IPS-NIHi7 (cell line): Measurements from ENCODE around the gene PPP2R5C.
A peak's percentile ranks its signal among the peaks of the same experiment; 100 is the strongest.

ENCODE experiments used
- DNase-seq: peaks from one replicate; pipeline ENCODE4 v3.0.0; 2012; ENCODE audit warnings: mixed read lengths; ENCODE audit errors: extremely low spot score

Gene PPP2R5C

DNA sequence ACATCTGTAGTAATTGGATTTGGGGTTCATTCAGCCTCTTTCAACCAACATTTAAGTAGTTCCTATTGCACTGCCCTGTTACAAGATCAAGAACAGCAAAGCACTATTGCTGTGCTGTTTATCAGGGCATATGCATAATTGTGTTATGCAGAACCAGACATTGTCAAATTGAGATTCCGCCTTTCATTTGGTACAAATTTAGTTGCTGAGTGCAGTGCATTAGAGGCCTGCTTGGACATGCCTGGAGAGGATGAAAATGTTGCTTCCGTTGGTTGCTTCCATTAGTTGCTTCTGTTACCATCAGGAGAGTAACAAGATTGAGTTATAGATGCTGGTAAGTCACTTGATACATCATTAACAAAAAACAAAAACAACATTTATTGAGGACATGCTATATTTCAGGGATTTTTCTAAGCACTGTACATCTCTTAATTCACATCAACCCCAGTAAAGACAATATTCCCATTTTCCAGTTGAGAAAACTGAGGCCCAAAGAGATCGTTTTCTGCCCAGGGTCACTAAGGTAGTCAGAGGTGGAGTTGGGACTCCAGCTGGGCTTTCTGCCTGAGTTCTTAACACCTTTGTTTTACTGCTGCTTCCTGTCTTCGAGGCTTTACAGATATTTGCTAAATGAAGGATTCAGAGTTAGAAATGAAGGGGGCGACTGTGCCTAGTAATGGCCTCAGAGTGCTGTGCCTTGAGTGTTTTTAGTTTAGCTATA, 79.3 kb downstream of the PPP2R5C start:
- no peak for DNase-seq

DNA sequence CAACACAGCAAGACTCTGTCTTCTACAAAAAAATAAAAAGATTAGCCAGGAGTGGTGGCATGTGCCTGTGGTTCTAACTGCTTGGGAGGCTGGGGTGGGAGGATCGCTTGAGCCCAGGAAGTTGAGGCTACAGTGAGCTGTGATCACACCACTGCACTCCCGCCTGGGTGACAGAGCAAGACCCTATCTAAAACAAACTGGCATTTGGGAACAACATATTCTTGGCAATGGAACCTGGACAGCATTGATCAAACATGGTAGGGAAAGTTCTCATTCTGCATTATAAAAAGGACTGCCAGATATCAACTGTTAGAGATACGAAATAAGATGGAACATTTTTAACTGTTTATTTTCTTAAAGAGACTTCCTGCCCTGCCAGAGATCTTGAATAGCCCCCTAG, 81.5 kb downstream of the PPP2R5C start:
- no peak for DNase-seq

DNA sequence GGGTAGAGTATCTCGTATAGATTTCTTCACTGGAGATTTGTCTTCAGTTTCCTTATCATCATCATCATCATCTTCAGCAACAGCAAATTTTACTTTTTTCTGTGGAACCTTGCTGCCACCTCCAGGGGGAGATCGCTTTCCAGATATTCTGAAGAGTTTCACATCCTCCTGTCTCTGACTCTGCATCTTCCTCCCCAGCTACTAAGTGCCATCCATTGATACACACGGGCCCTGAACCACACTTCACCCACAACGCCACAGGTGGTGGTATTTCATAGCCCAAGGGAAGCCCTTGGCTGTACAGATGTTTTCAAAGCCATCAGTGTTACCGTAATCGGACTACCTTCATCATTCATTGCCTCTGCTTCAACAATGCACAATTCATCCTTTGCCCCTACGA, 82.2 kb downstream of the PPP2R5C start:
- no peak for DNase-seq

DNA sequence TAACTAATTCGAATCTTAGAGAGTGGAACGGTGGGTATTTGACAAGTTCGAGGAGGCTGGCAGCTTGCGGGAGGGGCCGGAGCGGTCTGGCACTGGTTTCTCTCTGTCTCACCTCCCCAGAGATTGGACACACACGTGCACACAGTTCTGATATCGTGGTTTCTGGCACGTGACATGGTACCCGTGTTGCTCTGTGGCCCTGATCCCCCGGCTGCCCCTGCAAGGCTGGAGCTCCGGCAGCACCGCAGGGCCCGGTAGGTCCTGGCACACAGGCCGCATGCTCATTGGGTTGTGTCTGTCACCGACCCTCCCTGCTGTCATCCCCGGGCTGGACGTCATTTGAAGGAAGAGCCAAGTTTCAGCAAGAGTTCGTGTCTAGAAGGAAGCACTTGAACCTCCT, 82.7 kb downstream of the PPP2R5C start:
- DNase-seq: no peak

DNA sequence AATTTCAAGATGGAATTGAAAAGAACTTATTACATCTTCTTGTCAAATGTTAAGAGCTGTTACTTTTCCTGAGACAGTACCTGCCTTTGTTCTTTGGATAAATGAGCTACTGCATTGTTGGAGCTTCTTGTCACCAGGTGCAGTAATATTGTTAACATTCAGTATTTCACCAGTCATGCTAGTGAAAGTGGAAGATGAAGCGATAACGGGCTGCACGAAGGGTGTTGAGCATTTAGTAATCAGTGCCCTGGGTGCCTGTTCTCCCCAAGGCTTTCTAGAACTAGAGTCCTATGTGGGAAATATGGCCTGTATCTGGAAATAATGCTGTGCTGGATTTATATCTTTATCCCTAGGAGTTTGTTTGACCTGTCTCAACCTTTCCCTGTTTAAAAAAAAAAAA, 83.2 kb downstream of the PPP2R5C start:
- no peak for DNase-seq

DNA sequence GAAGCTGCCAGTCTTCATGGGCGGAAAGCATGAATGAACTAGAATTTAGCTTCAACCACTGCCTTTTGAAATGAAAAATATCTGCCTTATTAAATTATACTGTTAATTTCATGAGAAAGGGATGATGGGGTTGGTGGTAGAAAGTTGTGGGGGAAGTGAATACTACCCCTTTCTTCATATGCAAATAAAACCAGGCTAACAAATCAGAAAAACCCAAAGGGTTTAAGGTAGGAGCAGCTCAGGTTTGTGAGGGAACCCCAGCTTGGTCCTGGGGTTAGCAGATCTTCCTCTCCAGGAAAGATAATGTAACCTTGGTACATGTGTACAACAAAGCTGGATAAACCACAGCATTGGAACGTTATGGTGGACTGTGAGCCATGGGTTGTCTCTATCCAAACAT, 84.0 kb downstream of the PPP2R5C start:
- no peak for DNase-seq

DNA sequence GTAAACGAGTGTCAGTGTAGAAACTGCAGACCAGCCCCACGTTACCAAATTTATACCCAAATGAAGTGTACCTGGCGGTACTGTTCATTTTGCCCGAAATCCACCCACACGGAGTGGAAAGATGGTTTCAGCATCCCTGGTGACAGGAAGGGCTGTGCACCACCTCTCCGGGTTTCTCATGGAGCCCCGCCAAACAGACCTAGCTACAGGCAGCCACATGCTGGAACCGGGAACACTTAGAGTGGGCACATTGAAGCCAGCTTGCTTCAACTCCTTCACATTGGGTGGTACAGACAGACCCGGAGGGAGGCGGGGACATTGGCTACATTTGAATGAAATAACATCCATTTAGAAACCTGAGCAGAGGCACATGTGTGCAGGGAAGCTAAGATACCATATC, 84.4 kb downstream of the PPP2R5C start:
- no peak for DNase-seq

DNA sequence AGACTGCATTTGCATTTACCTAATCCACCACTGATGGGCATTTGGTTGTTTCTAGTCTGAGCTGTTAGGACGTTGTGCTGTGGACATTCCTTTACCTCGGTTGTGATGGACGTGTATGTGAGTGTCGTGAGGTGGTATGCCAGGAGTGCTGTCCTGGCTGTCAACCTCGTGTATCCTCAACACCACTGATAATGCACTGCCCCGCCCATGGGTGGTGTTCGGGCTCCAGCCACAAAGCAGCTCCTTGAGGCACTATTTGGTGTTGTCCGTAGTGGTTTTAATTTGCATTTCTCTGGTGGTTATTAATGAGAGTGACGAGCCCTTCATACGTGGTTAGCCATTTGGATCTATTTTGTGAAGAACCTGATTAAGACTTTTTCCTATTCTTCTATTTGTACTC, 87.6 kb downstream of the PPP2R5C start:
- DNase-seq: no peak

DNA sequence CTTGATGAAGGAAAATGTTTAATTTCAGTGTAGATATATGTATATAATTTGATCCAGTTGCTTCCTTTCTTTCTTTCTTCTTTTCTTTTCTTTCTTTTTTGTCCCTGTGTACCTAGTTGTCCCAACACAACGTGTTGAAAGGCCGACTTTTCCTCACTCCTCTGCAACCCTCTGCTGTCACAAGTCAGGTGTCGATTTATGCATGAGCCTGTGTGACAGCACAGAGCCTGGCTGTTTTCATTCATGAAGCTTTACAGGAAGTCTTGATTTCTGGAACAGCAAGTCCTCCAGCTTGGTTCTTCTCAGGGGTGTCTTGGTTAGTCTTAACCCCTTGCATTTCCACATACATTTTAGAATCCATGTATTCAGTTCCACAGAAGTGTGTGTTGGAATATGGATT, 88.1 kb downstream of the PPP2R5C start:
- DNase-seq: no peak

DNA sequence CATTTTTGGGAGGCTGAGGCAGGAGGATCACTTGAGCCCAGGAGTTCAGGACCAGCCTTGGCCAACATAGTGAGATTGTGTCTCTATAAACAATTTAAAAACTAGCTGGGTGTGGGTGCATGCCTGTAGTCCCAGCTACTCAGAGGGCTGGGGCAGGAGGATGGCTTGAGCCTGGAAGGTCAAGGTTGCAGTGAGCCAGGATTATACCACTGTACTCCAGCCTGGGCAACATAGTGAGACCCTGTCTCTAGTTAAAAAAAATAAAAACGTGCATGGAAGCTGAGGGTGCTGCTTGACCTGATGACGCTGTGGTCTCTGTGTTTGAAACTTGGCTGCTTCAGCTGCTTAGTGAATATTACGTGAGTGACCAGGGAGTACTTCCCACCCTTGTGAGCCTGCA, 89.7 kb downstream of the PPP2R5C start:
- no peak for DNase-seq

DNA sequence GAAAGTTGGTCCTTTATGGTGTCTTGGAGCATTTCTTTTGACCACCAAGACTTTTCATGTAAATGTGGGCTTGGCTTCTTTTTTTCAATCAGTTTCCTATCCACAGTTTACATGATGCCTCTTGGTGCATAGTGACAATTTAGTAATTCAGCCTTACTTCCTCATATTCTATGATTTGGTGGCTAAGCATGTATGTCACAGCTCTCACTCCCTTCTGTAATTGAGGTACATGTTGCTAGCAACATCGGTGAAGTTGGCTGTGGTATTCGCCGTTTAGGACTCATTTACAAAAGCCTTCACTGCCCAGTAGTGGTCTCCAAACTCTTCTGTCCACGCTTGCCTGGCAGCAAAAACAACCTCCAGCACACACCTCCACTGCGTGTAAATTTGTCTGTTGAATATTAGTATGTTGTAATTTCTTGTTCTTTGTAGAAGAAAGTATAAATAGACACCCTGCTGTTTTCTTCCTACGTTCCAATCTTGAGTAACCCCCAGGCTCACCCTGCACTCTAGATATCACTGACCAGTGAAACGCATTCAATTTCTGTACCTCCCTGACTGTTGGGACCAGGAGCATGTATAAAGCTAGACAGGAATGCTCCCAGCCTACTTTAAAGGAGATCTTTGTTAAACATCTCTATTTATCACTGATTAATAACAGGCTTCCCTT, 90.4 kb downstream of the PPP2R5C start:
- DNase-seq: no peak

DNA sequence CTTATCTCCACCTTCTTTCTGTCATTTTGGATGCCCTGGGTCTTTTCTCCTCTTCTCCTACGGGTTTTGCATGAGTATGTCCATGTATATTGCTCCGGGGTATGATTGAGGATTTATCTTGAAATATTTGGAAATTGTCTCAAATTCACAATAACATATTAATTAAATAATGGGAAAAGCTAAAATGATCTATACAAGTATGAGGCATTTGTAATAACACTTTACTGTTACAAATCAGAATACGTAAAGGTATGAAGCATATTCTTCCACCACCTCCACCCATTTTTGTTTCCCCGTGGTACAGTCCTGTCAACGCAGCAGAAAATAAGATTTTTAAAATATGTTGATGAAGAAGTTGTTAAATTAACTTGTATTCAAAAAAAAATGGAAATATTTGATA, 91.3 kb downstream of the PPP2R5C start:
- no peak for DNase-seq

DNA sequence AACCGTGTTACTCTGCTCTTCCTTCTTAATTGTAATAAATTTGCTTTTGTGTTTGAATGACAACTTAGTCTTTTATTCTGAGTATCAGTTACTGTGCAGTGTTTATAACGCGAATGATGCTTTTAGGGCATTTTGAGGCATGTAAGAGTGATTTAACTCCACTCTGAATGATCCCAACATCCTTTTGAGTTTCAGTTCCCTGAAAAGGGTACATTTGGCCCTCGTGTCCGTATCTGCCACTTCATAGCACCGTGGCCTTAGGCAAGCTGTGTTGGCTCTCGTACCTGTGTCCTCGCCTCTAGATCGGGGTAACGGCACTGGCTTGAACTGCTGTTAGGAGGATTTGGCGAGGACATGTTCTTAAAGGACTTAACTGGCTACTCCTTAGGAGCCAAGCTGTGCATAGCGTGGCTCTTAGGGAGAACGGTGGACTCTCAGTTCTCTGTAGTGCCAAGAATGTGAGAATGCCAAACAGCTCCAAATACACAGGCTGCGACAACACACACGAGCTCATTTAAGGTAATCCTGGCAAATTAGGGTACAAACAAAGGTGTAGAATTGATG, 92.0 kb downstream of the PPP2R5C start:
- DNase-seq: no peak

DNA sequence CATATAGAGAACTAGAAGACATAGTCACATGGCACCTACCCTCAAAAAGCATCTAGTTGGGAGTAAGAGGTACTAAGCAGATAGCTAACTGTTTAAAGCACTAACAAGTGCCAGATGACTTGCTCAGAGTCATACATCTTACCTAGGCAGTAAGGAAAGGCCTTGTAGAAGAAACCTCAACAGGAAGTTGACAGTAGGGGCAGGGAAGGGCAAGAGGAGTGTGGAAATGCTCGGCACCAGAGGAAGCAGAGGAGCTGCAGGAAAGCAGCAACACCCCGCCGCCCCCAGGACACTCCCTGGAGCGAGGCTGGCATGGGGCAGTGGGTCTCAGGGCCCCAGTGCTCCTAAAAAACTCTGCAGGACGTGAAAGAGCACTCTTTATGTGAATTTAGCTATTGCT, 92.9 kb downstream of the PPP2R5C start:
- no peak for DNase-seq

DNA sequence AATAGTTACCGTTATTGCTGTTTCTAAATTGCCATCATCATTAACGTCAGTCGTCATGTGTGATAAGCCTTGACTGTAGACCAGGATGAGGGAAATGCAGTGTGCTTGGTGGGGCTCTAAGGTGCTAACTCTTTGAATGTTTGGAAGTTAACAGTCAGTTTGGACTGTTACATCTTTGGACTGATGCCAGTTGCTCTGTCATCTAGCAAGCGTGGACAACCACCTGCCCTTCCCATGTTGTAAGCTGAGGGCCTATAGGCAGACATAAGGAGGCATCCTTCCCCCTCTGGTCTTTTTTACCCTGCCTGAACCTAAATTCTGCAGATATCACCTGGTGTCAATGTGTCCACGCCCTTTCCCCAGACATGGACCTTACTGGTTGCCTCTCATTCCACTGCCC, 94.4 kb downstream of the PPP2R5C start:
- DNase-seq: no peak

DNA sequence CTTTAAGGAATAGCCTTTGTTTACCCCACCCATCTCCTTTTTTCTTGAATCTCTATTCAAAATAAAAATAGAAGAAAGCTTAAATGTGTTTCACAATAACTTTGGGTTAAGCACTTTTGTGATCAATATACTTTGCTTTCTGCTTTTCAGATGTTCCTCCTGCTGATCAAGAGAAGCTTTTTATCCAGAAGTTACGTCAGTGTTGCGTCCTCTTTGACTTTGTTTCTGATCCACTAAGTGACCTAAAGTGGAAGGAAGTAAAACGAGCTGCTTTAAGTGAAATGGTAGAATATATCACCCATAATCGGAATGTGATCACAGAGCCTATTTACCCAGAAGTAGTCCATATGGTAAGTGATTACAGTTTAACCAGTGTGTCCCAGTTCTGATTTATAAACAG, 95.0 kb downstream of the PPP2R5C start:
- no peak for DNase-seq

DNA sequence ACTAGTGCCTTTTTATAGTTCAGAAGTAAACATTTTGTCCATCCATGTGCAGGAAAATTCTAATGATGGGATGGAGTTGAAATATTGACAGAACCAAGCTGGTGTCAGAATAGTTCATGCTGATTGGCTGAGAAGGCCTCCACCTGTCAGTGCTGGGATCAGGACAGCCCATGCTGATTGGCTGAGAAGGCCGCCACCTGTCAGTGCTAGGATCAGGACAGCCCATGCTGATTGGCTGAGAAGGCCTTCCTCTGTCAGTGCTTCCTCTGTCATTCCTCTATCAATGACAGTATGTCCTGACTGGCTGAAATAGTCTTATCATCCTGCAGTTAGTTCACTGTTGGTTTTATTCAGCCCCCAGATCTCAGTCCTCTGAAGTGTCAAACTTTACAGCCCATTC, 95.7 kb downstream of the PPP2R5C start:
- peak; percentile 55 for DNase-seq

DNA sequence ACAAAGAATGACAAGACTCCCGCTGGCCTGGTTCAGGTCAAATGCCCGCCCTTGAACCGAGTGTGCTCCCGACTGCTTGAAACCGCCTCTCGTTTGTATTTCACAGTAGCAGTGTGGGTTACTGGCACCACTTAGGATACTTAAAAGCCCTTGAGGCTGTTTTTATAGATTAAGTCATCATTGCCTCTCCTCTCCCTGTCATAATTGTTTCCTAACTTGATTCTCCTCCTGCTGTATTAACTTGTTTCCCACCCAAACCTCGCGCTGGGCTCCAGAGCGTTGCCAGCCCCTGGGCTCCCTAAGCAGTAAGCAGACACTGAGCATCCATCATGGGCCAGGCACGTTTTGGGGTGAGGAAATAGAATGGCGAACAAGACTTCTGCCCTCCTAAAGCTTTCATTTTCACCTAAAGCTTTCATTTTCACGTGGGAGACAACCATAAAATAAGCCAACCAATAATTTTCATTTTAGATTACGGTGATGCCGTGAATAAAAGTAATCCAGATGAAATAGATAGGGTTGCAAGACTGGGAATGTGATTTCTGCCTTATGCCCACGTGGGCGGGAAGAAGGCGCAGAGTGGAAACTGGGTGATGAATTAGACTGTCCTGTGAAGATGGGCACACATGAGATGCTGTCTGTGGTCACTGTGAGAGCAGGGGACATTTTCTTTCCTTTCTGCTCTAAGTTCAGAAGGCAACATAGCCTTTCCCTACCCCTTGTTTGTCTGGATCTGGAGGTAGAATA, 97.5 kb downstream of the PPP2R5C start:
- no peak for DNase-seq

DNA sequence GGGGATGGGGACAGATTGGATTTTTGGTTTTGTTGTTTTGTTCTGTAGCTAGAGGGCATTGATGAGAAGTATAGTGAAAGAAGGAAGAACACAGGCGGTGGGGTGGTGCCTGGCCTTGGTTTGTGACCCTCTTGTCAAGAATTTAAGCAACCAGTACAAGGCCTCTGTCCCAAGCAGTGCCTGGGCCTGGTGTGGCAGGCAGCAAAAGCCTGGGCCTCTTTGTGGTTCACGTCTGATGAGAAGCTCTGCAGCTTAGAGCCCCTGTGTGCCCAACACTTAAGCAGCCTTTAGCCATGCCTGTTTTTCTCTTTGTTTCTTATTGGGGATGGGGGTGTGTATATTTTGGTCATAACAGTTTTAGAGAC, 98.0 kb downstream of the PPP2R5C start:
- no peak for DNase-seq

DNA sequence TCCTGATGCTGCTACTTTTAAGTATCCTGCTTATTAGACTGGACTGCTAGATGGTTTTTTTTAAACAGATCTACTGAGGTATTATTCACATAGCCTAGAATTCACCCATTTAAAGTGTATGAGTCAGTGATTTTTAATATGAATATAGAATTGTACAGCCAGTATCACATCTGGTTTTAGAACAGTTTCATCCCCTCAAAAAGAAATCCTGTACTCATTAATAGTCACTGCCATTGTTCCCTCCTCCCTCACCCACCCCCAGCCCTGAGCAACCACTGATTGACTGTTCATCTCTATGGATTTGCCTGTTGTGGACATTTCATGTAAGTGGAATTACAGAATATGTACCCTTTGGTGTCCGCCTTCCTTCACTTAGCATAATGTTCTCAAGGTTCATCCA, 98.4 kb downstream of the PPP2R5C start:
- no peak for DNase-seq

DNA sequence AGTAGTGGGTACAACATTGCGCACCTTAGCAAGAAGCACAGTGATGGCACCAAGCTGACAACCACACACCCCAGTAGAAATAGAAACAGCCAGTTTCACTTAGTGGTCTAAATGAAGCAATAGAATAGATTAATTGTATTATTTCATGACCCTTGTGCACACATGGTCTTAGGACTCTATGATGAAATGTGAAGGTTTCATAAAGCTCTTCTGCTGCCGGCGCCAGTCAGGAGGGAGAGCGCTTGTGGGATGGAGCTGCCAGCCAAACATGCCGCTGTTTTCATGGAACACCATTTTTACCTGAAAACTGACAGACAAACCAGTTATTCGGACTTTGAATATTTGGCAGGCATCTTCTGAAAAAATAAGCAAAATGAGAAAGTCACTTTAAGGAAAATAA, 100.0 kb downstream of the PPP2R5C start:
- no peak for DNase-seq

DNA sequence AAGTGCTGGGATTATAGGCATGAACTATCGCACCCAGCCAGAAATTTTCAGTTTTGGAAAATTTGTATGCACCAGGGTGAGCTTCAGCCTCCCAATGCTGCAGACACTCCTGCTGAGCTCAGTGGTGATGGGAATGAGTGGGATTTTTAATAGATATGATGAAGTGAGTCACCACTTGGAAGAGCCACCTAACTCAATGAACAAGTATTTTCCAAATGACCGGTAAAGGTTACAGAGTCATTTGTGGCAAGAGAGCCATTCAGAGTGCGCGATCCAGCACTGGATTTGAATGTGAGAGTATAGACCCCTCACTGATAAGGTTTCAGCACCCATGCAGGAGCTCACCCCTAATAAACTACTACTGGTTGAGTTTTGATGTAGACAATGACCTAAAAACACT, 100.7 kb downstream of the PPP2R5C start:
- no peak for DNase-seq

DNA sequence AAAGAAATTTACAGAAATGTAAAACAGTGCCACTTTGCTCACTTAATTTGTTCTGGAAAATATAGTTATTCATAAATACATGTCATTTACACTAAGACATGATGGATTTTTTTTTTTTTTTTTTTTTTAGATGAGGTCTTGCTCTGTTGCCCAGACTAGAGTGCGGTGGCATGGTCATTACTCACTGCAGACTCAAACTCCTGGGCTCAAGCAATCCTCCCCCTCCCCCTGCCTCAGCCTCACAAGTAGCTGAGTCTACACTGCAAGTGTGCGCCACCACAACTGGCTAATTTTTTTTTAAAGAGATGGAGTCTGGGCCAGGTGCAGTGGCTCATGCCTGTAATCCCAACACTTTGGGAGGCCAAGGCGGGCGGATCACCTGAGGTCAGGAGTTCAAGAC, 101.2 kb downstream of the PPP2R5C start:
- no peak for DNase-seq
